Activated naive CD4-positive, alpha-beta T cell treated with anti-CD3 and anti-CD28 coated beads for 36 hours (primary cell): ENCODE measurements around the gene RELT. TPM values are rescaled to one million over a fixed set of nuclear protein-coding genes. Genes with fewer than 3 reads are reported as not detected.

Source experiments
- CTCF ChIA-PET: fragments of 350-600 bp; sonication (Branson Sonifier 250); formaldehyde crosslinking; loops from one replicate; lab custom pipeline; 2021; ENCODE audit warnings: antibody characterized with exemption; lab: Charles Lee
- DNase-seq: peaks from one replicate; pipeline ENCODE4 v3.0.0-alpha.2; 2020
- H3K27ac Mint-ChIP-seq: one replicate; pipeline ENCODE4 v1.8.0; 2021; ENCODE audit warnings: mild to moderate bottlenecking, mixed read lengths
- H3K27me3 Mint-ChIP-seq: one replicate; pipeline ENCODE4 v1.8.0; 2021; ENCODE audit warnings: low read depth, mixed read lengths
- H3K36me3 Mint-ChIP-seq: one replicate; pipeline ENCODE4 v1.8.0; 2021; ENCODE audit warnings: low read depth, mixed read lengths
- H3K4me1 Mint-ChIP-seq: one replicate; pipeline ENCODE4 v1.8.0; 2021; ENCODE audit warnings: low read depth, mixed read lengths
- H3K4me3 Mint-ChIP-seq: one replicate; pipeline ENCODE4 v1.8.0; 2021; ENCODE audit warnings: mild to moderate bottlenecking, moderate library complexity, mixed read lengths
- H3K9me3 Mint-ChIP-seq: one replicate; pipeline ENCODE4 v1.8.0; 2021; ENCODE audit warnings: mixed read lengths
- intact Hi-C: fragments of 100-400 bp; cut with micrococcal nuclease; formaldehyde crosslinking; loops from one replicate; pipeline ENCODE4 v1.15.1; 2023
- total RNA-seq, 2 experiments: library from RNA; stranded (reverse); gene quantifications; one replicate each; pipeline ENCODE4 v1.2.3, GENCODE V29; 2021

RELT gene
- total RNA-seq, 2 experiments from 2014 or later, result 17.9 to 18.5 TPM

GRCh38 chr11:73388265-73389133, 12.3 kb downstream of the RELT start:
- Mint-ChIP-seq H3K36me3 (peaks cover 2% of the 10 kb centered on the region), H3K9me3 (no peaks in the 10 kb centered on the region), H3K27me3 (no peaks in the 10 kb centered on the region), H3K27ac (no peak overlapping the region), H3K4me1 (peaks cover 42% of the 10 kb centered on the region), H3K4me3 (no peak overlapping the region)
- CTCF ChIA-PET, result interaction anchor here (2.4 kb wide), 1 partner anchor 37 kb away, joined by 9 read pairs; no protein-coding TSS in a partner anchor
- intact Hi-C loops, result no loop called here
- no peak for DNase-seq

- Mint-ChIP-seq H3K9me3 (no peaks in the 10 kb centered on the region), H3K27ac (no peak overlapping the region), H3K36me3 (peaks cover 4% of the 10 kb centered on the region), H3K27me3 (no peaks in the 10 kb centered on the region), H3K4me3 (no peak overlapping the region), H3K4me1 (peaks cover 36% of the 10 kb centered on the region)
- CTCF ChIA-PET, result interaction anchor here (2.4 kb wide), 1 partner anchor 38 kb away, joined by 9 read pairs; no protein-coding TSS in a partner anchor
- no peak for DNase-seq
- intact Hi-C loops, result no loop called here
Measured at GRCh38 chr11:73389134-73389525, 12.9 kb downstream of the RELT start.

GRCh38 chr11:73389916-73390315, 13.7 kb downstream of the RELT start:
- peaks cover 28% of the 10 kb centered on the region for H3K4me1 Mint-ChIP-seq
- no peaks in the 10 kb centered on the region for H3K9me3 Mint-ChIP-seq
- CTCF ChIA-PET, result interaction anchor here (2.4 kb wide), 1 partner anchor 39 kb away, joined by 9 read pairs; no protein-coding TSS in a partner anchor
- H3K36me3 Mint-ChIP-seq, result peaks cover 4% of the 10 kb centered on the region
- no peaks in the 10 kb centered on the region for H3K27me3 Mint-ChIP-seq
- intact Hi-C loops, result no loop called here
- no peak overlapping the region for H3K4me3 Mint-ChIP-seq
- no peak overlapping the region for H3K27ac Mint-ChIP-seq
- no peak for DNase-seq

- Mint-ChIP-seq H3K36me3 (peaks cover 4% of the 10 kb centered on the region), H3K4me3 (no peak overlapping the region), H3K9me3 (no peaks in the 10 kb centered on the region), H3K27me3 (no peaks in the 10 kb centered on the region), H3K27ac (no peak overlapping the region), H3K4me1 (peaks cover 19% of the 10 kb centered on the region)
- DNase-seq, result no peak
- CTCF ChIA-PET, result no interaction called here
- intact Hi-C loops, result no loop called here
Measured at GRCh38 chr11:73390601-73391565, 14.7 kb downstream of the RELT start.

- intact Hi-C loops, result loop anchor here (2.0 kb wide), 1 partner anchor 85 kb away; no protein-coding TSS in a partner anchor
Measured at GRCh38 chr11:73391665-73392064, 15.5 kb downstream of the RELT start.

DNA sequence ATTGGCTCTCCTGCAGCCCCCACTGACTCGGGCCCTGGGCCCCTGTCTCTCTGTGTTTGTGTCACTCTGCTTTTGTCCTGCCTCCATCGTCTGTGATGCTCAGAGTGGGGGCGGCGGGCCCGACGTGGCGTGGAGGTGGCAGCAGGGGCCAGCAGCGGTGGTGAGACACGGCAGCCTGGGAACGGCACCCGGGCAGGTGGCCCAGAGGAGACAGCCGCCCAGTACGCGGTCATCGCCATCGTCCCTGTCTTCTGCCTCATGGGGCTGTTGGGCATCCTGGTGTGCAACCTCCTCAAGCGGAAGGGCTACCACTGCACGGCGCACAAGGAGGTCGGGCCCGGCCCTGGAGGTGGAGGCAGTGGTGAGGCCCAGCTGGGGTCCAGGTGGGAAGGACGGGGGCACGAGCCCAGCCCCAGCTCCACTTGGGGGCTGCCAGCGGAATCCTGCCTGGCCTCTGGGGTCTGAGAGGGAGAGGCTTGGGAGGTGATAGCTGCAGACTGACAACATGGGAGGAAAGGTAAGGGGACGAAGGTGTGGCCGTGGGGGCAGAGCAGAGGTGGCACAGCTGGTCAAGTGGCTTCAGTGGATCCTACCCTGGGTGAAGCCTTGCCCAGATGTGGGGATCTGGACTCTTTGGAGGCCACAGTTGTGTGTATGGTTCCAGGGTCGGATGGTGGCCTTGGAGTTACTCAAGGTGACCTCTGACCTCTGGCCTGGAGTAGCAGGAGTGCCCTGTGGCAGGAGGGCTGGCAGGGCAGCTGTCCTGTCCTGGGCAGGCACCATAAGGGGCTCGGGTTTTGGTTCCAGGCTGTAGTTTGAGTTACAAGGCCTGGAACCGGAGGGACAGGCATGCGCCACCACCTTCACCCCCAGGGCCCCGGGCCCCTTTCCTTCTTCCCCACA, 16.2 kb downstream of the RELT start:
- intact Hi-C loops, result loop anchor here (1.0 to 2.0 kb wide), 3 partner anchors 16 to 86 kb away; partner anchors contain the start of gene RELT
- no peak for DNase-seq
- H3K36me3 Mint-ChIP-seq, result peaks cover 4% of the 10 kb centered on the region
- no peak overlapping the region for H3K4me3 Mint-ChIP-seq
- no peak overlapping the region for H3K27ac Mint-ChIP-seq
- H3K4me1 Mint-ChIP-seq, result peaks cover 8% of the 10 kb centered on the region
- H3K9me3 Mint-ChIP-seq, result no peaks in the 10 kb centered on the region
- CTCF ChIA-PET, result interaction anchor here (0.6 to 2.7 kb wide), 11 partner anchors 8 to 185 kb away, joined by 3 to 40 read pairs (median 4); partner anchors contain the start of gene RELT
- no peaks in the 10 kb centered on the region for H3K27me3 Mint-ChIP-seq

More at GRCh38 chr11:73391665-73392064, 15.5 kb downstream of the RELT start:
- CTCF ChIA-PET, result no interaction called here
- H3K27ac Mint-ChIP-seq, result no peak overlapping the region
- H3K36me3 Mint-ChIP-seq, result peaks cover 4% of the 10 kb centered on the region
- no peak for DNase-seq
- peaks cover 13% of the 10 kb centered on the region for H3K4me1 Mint-ChIP-seq
- no peaks in the 10 kb centered on the region for H3K9me3 Mint-ChIP-seq
- no peak overlapping the region for H3K4me3 Mint-ChIP-seq
- H3K27me3 Mint-ChIP-seq, result no peaks in the 10 kb centered on the region

GRCh38 chr11:73393011-73393380, 16.8 kb downstream of the RELT start:
- no peak for DNase-seq
- H3K4me1 Mint-ChIP-seq, result peaks cover 4% of the 10 kb centered on the region
- intact Hi-C loops, result loop anchor here (1.0 to 2.0 kb wide), 3 partner anchors 17 to 86 kb away; partner anchors contain the start of gene RELT
- no peak overlapping the region for H3K4me3 Mint-ChIP-seq
- H3K36me3 Mint-ChIP-seq, result peaks cover 4% of the 10 kb centered on the region
- no peaks in the 10 kb centered on the region for H3K27me3 Mint-ChIP-seq
- CTCF ChIA-PET, result interaction anchor here (0.6 to 2.7 kb wide), 13 partner anchors 8 to 185 kb away, joined by 3 to 40 read pairs (median 4); partner anchors contain the start of gene RELT
- H3K9me3 Mint-ChIP-seq, result no peaks in the 10 kb centered on the region
- no peak overlapping the region for H3K27ac Mint-ChIP-seq

- CTCF ChIA-PET, result interaction anchor here (0.6 to 2.7 kb wide), 15 partner anchors 9 to 186 kb away, joined by 3 to 40 read pairs (median 4); partner anchors contain the start of gene RELT
- H3K27me3 Mint-ChIP-seq, result no peaks in the 10 kb centered on the region
- H3K27ac Mint-ChIP-seq, result no peak overlapping the region
- no peaks in the 10 kb centered on the region for H3K4me1 Mint-ChIP-seq
- DNase-seq, result peak; percentile 82
- H3K4me3 Mint-ChIP-seq, result no peak overlapping the region
- no peaks in the 10 kb centered on the region for H3K9me3 Mint-ChIP-seq
- intact Hi-C loops, result loop anchor here (1.0 to 2.0 kb wide), 3 partner anchors 17 to 87 kb away; partner anchors contain the start of gene RELT
- peaks cover 4% of the 10 kb centered on the region for H3K36me3 Mint-ChIP-seq
Measured at GRCh38 chr11:73393479-73394415, 17.5 kb downstream of the RELT start.

DNA sequence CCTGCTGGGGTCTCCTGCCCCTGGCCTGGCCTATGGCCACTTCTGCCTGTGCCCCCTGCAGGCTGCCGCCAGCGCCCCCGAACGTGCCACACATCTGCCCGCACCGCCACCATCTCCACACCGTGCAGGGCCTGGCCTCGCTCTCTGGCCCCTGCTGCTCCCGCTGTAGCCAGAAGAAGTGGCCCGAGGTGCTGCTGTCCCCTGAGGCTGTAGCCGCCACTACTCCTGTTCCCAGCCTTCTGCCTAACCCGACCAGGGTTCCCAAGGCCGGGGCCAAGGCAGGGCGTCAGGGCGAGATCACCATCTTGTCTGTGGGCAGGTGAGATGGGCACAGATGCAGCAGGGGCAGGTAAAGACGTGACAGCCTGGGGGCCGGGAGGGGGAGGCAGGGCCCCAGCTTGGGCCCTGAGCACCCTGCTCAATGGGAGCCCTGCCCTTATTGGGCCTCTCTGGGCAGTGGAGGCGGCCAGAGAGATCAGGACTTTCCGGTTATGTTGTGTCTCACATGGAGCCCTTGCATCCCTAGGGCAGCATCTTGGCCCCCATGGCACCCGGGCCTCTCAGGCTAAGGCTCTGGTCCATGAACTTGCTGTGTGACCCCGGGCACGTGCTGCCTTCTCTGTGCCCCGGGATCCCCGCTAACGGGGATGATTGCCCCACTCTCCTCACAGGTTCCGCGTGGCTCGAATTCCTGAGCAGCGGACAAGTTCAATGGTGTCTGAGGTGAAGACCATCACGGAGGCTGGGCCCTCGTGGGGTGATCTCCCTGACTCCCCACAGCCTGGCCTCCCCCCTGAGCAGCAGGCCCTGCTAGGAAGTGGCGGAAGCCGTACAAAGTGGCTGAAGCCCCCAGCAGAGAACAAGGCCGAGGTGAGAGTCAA, 18.5 kb downstream of the RELT start:
- CTCF ChIA-PET, result interaction anchor here (0.7 to 2.7 kb wide), 5 partner anchors 9 to 46 kb away, joined by 3 to 40 read pairs (median 6); no protein-coding TSS in a partner anchor
- Mint-ChIP-seq H3K9me3 (no peaks in the 10 kb centered on the region), H3K4me3 (no peak overlapping the region), H3K36me3 (peaks cover 4% of the 10 kb centered on the region), H3K4me1 (no peaks in the 10 kb centered on the region), H3K27ac (no peak overlapping the region), H3K27me3 (no peaks in the 10 kb centered on the region)
- DNase-seq, result no peak
- intact Hi-C loops, result no loop called here
